ENCODE data around the gene TET2.

TET2 gene

GRCh38 chr4:105215609-105216313, 69.1 kb downstream of the TET2 start:
- DNase-seq (ENCODE audit: insufficient read length, low spot score): no peak
- FAIRE-seq: peak; percentile 18

- no peak for FAIRE-seq
Measured at GRCh38 chr4:105225500-105225899, 78.8 kb downstream of the TET2 start.

DNA sequence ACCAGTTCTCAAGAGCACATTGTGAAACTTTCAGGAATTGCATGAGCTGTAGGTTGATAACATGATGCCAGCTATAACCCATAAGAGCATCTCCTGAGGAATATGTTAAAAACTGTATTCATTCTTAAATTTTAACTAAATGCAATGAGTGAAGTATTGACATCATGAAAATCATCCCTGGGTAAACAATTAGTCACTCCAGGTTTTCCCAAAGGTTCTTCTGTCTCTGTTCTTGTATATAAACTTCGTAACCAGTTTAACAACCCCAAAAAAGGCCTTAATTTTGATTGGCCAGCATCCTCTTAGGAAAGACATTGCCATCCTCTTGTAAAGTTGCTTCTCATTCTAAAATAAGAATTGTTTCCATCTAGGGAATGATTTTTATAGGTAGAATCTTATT, 80.4 kb downstream of the TET2 start:
- DNase-seq (ENCODE audit: insufficient read length, low spot score) (no peak), FAIRE-seq (no peak)

More at GRCh38 chr4:105225500-105225899, 78.8 kb downstream of the TET2 start:
- no peak for DNase-seq (ENCODE audit: insufficient read length, low spot score)

DNA sequence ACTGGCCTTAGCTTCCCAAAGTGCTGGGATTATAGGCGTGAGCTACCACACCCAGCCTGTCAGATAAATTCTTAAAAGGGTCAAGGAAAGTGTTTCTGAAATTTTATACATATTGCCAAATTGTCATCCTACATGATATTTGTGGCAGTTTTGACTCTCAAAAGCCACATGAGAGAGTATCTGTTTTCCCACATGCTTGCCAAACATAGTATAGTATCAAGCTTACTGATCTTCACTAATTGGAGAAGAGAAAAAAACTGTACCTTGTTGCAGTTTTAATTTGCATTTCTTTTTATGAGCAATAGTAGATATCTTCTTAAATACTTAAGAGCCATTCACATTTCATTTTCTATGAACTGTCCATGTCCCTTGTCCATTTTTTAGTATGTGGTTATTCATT, 83.6 kb downstream of the TET2 start:
- FAIRE-seq: no peak

GRCh38 chr4:105232374-105232773, 85.7 kb downstream of the TET2 start:
- FAIRE-seq (no peak), DNase-seq (ENCODE audit: insufficient read length, low spot score) (no peak)

More for the DNA sequence above, 83.6 kb downstream of the TET2 start:
- DNase-seq (ENCODE audit: insufficient read length, low spot score): no peak

- FAIRE-seq (no peak), DNase-seq (ENCODE audit: insufficient read length, low spot score) (no peak)
Measured at GRCh38 chr4:105234582-105234981, 87.9 kb downstream of the TET2 start.

DNA sequence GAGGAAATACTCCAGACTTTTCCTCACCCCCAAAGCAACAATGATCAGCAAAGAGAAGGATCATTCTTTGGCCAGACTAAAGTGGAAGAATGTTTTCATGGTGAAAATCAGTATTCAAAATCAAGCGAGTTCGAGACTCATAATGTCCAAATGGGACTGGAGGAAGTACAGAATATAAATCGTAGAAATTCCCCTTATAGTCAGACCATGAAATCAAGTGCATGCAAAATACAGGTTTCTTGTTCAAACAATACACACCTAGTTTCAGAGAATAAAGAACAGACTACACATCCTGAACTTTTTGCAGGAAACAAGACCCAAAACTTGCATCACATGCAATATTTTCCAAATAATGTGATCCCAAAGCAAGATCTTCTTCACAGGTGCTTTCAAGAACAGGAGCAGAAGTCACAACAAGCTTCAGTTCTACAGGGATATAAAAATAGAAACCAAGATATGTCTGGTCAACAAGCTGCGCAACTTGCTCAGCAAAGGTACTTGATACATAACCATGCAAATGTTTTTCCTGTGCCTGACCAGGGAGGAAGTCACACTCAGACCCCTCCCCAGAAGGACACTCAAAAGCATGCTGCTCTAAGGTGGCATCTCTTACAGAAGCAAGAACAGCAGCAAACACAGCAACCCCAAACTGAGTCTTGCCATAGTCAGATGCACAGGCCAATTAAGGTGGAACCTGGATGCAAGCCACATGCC, 89.7 kb downstream of the TET2 start:
- peak; percentile 7 for DNase-seq (ENCODE audit: insufficient read length, low spot score)
- FAIRE-seq: peak; percentile 87

- FAIRE-seq (no peak), DNase-seq (ENCODE audit: insufficient read length, low spot score) (no peak)
Measured at GRCh38 chr4:105236916-105237311, 90.2 kb downstream of the TET2 start.

- DNase-seq (ENCODE audit: insufficient read length, low spot score) (no peak), FAIRE-seq (peak; percentile 68)
Measured at GRCh38 chr4:105240037-105240436, 93.4 kb downstream of the TET2 start.

DNA sequence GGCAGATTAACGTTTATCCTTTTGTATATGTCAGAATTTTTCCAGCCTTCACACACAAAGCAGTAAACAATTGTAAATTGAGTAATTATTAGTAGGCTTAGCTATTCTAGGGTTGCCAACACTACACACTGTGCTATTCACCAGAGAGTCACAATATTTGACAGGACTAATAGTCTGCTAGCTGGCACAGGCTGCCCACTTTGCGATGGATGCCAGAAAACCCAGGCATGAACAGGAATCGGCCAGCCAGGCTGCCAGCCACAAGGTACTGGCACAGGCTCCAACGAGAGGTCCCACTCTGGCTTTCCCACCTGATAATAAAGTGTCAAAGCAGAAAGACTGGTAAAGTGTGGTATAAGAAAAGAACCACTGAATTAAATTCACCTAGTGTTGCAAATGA, 94.8 kb downstream of the TET2 start:
- DNase-seq (ENCODE audit: insufficient read length, low spot score): no peak
- no peak for FAIRE-seq

DNA sequence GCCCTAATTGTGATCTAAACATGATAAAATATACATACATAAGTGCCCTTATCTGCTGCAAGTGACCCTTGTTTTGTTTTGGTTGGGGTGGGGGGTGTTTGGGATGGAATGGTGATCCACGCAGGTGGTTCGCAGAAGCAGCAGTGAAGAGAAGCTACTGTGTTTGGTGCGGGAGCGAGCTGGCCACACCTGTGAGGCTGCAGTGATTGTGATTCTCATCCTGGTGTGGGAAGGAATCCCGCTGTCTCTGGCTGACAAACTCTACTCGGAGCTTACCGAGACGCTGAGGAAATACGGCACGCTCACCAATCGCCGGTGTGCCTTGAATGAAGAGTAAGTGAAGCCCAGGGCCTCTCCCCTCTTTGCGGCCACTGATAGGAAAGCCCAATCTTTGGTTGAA, 96.8 kb downstream of the TET2 start:
- DNase-seq (ENCODE audit: insufficient read length, low spot score) (no peak), FAIRE-seq (no peak)

DNA sequence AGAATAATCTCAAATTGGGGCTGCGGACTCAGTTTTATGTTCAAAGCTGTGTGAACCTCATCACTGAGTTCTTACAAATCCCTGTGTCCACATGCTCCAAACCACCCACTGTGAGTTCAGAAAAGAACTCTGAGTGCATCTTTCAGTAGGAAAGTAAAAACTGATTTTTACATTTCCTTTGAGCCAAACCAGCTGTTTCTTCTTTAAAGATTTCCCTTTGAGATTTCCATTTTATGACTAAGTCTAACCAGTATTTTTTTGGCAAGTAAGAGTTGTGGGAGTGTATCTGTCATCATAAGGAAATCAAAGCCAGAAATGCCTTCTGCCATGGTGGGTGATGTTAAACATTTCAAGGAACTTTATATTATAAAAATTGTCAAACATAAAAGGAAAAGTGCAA, 100.0 kb downstream of the TET2 start:
- DNase-seq (ENCODE audit: insufficient read length, low spot score): no peak
- FAIRE-seq: peak; percentile 4

DNA sequence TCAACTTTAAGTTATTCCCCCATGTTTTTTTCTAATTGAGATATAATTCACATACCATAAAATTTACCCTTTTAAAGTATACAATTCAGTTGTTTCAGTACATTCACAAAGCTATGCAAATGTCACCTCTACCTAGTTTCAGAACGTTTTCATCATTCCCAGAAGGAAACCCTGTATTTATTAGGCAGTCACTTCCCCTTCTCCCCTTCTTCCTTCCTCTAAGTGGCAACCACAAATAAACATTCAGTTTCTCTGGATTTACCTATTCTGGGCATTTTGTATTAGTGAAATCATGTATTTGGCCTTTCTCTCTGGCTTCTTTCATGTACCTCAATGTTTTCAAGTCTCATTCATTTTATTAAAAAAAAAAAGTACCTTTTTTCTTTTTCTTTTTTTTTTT, 101.9 kb downstream of the TET2 start:
- DNase-seq (ENCODE audit: insufficient read length, low spot score): no peak

DNA sequence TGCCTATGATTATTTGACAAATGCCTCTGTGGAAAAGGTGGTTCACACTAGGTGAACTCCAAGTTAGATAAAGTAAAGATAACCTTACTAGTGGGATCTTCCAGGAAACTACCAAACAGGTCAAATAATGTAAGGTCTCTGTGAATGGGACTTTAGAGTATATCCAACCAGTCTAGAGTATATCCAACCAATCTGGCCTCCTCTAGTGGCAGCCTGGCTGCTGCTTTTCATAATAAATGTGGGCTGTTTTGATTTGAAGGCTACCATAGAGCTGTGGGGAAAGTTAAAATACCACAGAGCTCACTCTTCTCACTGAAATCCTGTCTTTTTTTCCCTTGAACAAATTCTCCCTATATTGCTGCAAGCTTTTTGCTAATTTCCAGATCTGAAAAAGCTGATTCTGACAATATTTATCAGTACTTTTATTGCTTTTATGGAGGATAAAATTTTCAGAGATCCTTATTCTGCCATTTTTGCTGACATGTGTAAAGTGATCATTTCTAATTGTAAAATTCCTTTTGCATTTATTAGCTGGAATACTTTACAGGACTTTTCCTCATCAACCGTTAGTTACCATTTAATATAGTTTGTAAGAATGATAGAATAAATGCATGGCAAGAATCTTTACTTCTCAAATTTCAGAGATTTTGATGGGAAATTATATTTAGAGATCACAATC, 111.3 kb downstream of the TET2 start:
- FAIRE-seq (peak; percentile 14), DNase-seq (ENCODE audit: insufficient read length, low spot score) (no peak)

More for the DNA sequence above, 101.9 kb downstream of the TET2 start:
- FAIRE-seq: no peak

GRCh38 chr4:105265689-105266088, 119.0 kb downstream of the TET2 start:
- FAIRE-seq: no peak
- no peak for DNase-seq (ENCODE audit: insufficient read length, low spot score)

DNA sequence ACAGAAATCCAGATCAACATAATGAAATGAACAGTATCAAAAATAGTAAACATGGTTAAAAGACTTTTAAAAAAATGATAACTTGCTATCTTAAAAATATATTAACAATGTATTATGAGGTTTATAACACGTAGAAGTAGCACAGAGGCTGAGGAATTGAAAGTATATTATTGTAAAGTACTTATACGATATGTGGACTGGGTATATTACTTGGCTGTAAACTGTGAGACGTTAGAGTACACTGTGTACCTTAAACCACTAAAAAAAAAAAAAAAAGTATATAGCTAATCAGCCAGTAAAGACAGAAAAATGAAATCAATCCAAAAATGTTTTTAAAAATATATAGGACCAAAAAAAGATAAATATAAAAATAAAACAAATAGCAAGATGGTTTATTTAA, 120.6 kb downstream of the TET2 start:
- FAIRE-seq: no peak

GRCh38 chr4:105272002-105272401, 125.3 kb downstream of the TET2 start:
- no peak for DNase-seq (ENCODE audit: insufficient read length, low spot score)
- peak; percentile 4 for FAIRE-seq

More for the DNA sequence above, 120.6 kb downstream of the TET2 start:
- DNase-seq (ENCODE audit: insufficient read length, low spot score): no peak

GRCh38 chr4:105273230-105273629, 126.6 kb downstream of the TET2 start:
- FAIRE-seq (peak; percentile 44), DNase-seq (ENCODE audit: insufficient read length, low spot score) (no peak)

DNA sequence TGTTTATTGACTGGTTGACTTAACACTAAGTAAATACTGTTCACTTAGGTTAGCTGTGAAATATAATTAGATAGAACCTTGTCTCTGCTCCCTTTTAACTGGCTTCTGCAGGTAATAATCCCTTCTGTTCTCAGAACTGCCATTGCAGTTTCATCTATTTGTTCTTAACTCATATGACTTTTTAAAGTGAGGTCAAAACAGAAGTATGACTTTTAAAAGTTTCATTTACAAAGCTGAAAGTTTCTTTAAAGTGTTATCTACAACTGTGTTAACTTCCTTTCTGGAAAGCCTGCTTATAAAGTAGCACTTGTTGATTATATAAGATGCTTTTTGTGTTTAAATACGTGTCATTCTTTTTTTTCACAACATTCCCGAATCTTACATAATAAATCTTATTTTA, 127.4 kb downstream of the TET2 start:
- DNase-seq (ENCODE audit: insufficient read length, low spot score) (no peak), FAIRE-seq (no peak)

GRCh38 chr4:105274504-105274903, 127.8 kb downstream of the TET2 start:
- FAIRE-seq (no peak), DNase-seq (ENCODE audit: insufficient read length, low spot score) (no peak)

GRCh38 chr4:105276361-105277104, 129.9 kb downstream of the TET2 start:
- no peak for FAIRE-seq
- no peak for DNase-seq (ENCODE audit: insufficient read length, low spot score)

Data from GM19239 (cell line).